LNCAP (cell line): ENCODE data around the gene ZNF398.

Experiments used
- TF ChIP-seq, protein P1 (sequence below): fragments of 450-650 bp; IDR thresholded peaks from 2 replicates; pipeline ENCODE4 v1.5.1; 2017; ENCODE audit warnings: mild to moderate bottlenecking

The ZNF398 gene

DNA sequence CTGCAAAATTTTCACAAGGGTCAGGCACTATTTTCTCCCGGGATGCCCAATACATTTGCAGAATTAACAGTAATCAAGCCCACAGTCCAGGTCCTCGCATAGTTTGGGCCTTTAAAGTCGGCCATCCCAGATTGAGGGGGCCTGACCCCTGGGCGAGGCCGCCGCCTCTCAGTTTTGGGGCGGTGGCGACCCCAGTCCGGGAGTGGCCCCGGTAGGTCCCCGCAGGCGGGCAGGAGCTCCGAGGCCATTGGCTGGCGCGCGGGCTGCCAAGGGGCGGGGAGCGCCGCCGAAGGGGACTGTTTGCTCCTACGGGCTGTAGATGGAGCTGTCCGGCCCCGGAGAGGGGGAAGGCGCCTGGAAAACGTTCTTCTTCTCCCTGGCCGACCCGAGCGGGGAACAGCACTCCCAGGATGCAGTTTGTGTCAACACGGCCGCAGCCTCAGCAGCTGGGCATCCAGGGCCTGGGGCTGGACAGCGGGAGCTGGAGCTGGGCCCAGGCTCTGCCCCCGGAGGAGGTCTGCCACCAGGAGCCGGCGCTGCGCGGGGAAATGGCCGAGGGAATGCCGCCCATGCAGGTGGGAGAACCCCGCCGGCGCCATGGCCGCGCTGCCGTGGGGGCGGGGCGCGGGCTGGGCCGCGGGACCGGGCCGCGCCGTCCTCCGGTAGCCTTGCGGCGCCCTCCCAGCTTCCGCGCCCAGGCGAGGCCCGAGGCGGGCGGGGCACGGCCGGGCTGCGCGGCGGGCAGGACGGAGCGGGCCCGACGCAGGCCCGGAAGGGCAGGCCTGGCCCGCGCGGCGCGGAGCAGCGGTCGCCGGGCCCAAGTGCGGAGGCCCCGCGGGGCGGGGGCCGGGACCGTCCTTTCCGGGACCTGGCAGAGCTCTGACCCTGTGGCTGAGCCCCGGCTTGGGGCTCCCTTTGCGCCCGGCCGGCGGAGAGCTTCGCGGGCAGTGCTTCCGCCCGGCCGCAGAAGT lies 48.2 kb downstream of the ZNF398 start, which contains the start of gene ZNF282:
ZNF282 (plus strand) TSS at position 367 of the 971 bp plus-strand sequence; CDS start at position 411, 44 bp downstream.
- TF ChIP-seq, protein P1, sequence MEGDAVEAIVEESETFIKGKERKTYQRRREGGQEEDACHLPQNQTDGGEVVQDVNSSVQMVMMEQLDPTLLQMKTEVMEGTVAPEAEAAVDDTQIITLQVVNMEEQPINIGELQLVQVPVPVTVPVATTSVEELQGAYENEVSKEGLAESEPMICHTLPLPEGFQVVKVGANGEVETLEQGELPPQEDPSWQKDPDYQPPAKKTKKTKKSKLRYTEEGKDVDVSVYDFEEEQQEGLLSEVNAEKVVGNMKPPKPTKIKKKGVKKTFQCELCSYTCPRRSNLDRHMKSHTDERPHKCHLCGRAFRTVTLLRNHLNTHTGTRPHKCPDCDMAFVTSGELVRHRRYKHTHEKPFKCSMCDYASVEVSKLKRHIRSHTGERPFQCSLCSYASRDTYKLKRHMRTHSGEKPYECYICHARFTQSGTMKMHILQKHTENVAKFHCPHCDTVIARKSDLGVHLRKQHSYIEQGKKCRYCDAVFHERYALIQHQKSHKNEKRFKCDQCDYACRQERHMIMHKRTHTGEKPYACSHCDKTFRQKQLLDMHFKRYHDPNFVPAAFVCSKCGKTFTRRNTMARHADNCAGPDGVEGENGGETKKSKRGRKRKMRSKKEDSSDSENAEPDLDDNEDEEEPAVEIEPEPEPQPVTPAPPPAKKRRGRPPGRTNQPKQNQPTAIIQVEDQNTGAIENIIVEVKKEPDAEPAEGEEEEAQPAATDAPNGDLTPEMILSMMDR = peak; percentile 74

DNA sequence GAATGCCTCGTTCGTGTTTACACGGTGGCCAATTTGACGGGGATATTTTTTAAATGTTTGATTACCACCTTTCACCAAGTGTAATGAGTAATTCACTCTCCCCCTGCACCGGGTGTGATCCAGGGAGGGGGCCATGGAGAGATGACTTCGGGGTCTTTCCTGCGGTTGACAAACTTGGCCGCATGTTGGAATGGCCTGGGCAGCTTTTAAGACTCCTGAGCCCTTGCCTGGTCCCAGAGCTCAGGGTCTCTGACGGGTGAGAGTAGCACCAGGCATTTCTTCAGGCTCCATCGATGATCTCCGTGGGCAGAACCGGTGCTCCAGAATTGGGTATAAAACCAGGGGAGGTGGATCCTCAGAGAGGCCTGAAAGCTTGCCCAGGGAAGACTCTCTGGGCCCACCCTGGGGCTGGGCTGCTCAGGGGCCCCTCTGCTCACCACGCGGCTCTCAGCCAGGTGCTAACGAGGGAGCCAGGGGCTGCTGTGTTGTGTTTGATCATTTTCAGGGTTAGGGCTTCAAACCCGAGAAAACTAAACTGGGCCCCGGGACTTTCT lies 49.0 kb downstream of the ZNF398 start:
- TF ChIP-seq, protein P1 = no peak

DNA sequence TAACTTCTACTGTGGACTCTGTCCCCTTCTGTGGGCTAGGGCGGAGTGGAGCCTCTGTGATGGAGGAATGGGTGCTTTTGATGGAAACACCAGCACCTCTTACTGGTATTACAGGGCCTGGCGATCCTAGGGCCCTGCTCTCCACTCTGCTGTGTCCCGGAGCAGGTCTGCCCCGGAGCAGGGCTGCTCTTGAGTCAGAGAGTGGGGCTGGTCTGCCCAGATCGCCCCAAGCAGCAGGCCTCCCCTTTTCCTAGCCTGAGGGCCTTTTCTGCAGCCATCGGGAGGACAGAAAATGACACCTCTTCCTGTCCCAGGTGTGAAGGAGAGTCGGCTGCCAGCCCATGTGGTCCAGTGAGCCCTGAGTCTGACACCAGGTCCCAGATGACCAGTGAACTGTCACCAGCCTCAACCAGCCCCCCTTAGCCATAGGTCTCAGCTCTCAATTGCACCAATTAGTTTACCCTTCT lies 49.5 kb downstream of the ZNF398 start:
- TF ChIP-seq, protein P1 = no peak

DNA sequence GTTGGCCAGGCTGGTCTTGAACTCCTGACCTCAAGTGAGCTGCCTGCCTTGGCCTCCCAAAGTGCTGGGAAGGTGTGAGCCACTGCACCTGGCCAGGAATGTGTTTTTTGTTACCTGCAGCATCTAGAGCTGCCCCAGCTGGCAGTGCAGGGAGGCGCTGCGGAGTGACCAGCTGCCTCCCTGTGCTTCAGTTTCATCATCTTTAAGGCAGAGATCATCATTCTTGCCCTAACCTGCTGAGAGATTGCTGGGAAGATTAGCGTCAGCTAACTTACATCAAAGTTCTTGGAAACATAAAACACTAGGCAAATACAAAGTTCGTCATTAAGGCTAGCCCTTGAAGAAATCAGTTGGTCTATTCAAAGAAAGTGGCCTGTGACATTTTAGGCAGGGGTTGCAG lies 50.4 kb downstream of the ZNF398 start:
- TF ChIP-seq, protein P1 = no peak

DNA sequence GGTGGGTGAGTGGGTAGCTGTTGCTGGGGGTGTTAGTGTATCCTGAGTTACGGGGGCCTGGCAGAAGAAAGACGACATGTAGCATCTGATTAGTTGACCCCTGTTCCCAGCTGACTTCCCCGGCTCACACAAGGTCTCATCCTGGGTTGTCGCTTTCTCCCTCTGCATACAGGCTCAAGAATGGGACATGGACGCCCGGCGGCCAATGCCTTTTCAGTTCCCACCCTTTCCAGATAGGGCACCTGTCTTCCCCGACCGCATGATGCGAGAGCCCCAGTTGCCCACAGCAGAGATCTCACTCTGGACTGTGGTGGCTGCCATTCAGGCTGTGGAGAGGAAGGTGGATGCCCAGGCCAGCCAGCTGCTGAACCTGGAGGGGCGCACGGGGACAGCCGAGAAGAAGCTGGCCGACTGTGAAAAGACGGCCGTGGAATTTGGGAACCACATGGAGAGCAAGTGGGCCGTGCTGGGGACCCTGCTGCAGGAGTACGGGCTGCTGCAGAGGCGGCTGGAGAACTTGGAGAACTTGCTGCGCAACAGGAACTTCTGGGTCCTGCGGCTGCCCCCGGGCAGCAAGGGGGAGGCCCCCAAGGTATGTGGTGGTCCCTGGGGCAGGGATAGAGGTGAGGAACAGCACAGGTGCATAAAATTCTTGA lies 51.0 kb downstream of the ZNF398 start:
- TF ChIP-seq, protein P1 = no peak

DNA sequence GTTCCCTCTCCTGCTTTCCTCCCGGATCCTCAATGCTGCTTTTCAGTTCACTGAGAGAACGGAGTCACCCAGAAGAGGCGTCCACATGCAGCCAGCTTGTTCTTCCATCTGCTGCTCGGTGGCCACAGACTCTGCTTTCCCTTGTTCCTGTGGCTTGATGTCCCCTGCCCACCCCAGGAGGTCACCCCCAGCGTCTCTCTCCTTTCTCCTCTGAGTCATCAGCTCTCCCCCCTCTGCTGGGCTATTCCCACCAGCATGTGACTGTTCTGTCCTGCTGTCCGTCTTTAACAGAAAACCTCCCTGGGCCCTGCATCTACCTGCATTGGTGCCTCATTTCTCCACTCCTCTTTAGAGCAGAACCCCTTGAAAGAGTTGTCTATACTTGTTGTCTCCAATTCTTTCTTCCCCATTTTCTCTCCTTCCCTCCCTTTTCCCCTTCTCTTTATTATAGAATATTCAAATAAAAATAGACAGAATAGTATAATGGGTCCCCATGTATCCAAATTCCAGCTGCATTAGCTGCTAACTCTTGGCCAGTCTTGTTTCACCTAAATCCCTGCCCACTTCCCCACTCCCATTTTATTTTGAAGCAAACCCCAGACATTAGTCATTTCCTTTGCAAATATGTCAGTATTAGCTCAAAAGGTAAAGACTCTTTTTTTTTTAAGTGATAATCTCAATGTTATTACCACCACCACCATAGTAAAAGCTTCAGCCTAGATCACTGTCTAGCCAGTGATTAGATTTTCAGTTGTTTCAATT lies 52.2 kb downstream of the ZNF398 start:
- TF ChIP-seq, protein P1 = no peak

DNA sequence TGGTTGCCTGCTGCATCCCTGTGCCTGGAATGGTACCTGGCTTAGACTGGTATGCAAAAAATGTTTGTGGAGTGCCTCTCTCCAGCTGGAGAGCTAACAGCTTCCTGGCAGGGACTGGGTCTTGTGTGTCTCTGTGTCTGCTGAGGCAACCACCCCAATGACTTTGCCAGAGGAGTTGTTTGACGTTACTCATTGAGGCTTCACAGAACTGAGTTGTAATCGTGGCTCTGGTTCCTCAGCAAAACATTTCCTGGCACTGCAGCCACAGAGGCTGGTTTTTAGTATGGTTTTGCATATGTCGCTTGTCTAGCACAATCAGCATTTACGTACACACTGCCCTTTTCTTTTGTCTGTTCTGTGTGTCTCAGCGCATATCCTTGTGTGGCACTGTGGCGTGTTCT lies 55.6 kb downstream of the ZNF398 start:
- TF ChIP-seq, protein P1 = no peak
